Neural progenitor cell (in vitro differentiated cells): ENCODE data around the gene DCD.

Experiments
- CTCF ChIP-seq: fragments of 200-600 bp; sonication (generic); IDR thresholded peaks from 2 replicates; pipeline ENCODE4 v1.5.1; 2017; ENCODE audit warnings: antibody characterized with exemption, mild to moderate bottlenecking
- EZH2 ChIP-seq: fragments of 200-600 bp; sonication (generic); IDR thresholded peaks from 2 replicates; pipeline ENCODE4 v1.6.1; 2017; ENCODE audit warnings: antibody characterized with exemption, mild to moderate bottlenecking, moderate library complexity
- EZH2phosphoT487 ChIP-seq: fragments of 200-600 bp; sonication (generic); IDR thresholded peaks from 2 replicates; pipeline ENCODE4 v1.6.1; 2017; ENCODE audit warnings: antibody characterized with exemption

DNA sequence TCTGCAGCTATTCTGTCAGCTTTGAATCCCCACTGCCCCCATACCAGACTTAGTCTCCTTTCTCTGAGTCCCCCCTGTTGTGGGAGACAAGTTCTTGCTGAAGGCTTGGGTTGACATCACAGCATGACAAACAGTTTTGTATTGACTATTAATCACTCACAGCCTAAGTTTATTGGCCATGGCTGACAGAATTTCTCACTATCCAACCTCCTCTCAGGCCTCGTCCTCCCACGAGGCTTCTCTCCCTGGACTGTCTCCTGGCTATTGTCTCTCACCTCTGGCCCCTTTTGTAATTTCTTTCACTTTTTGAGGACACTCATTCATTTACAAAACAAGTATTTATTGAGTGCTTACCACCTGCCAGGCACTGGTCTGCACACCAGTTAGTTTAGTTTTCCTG, 35.2 kb upstream of the DCD start:
- TF ChIP-seq CTCF, result no peak
- no peak for TF ChIP-seq EZH2phosphoT487
- TF ChIP-seq EZH2, result no peak
